CD4-positive, alpha-beta T cell (primary cell): Measurements from ENCODE around the gene FSTL4. TPM values are rescaled to one million over a fixed set of nuclear protein-coding genes. Genes with fewer than 3 reads are reported as not detected.

Experiments
- ATAC-seq: fragments of 200-7000 bp; cut with Tn5 transposase; one replicate; pipeline ENCODE4 v1.10.0; 2022; ENCODE audit warnings: mild to moderate bottlenecking; ENCODE audit not compliant: poor library complexity
- CTCF ChIA-PET: fragments of 350-600 bp; sonication (Branson Sonifier 250); formaldehyde crosslinking; loops from one replicate; lab custom pipeline; 2021; ENCODE audit warnings: antibody characterized with exemption, inconsistent platforms; lab: Charles Lee
- POLR2A ChIA-PET: fragments of 350-600 bp; sonication (Branson Sonifier 250); formaldehyde crosslinking; loops from one replicate; lab custom pipeline; 2021; ENCODE audit warnings: antibody characterized with exemption, inconsistent platforms; lab: Charles Lee
- DNase-seq, 14 experiments: peaks; one replicate each; pipeline ENCODE4 v3.0.0-alpha.2; 2013 to 2020; ENCODE audit warnings: mixed read lengths in 2 of 14
- H3K27ac ChIP-seq, 2 donors: one replicate each; pipeline versions ENCODE4 v1.5.1 to v1.7.0; 2013; ENCODE audit warnings: low read length in 2 of 2, low read depth in 1 of 2, mild to moderate bottlenecking in 1 of 2
- H3K27me3 ChIP-seq, 2 experiments: 1 replicate in 1 of 2; 2 replicates in 1 of 2; pipeline versions ENCODE4 v1.6.1 to v1.7.0; 2013; ENCODE audit warnings: low read length in 2 of 2, control low read depth in 1 of 2, mild to moderate bottlenecking in 1 of 2, moderate library complexity in 1 of 2; ENCODE audit not compliant: insufficient read depth in 2 of 2, control insufficient read depth in 1 of 2
- H3K36me3 ChIP-seq: one replicate; pipeline ENCODE4 v1.6.1; 2013; ENCODE audit warnings: low read length, control low read depth; ENCODE audit not compliant: insufficient read depth
- H3K4me1 ChIP-seq: one replicate; pipeline ENCODE4 v1.6.1; 2013; ENCODE audit warnings: low read length, control low read depth; ENCODE audit not compliant: insufficient read depth
- H3K4me3 ChIP-seq: one replicate; pipeline ENCODE4 v1.5.1; 2013; ENCODE audit warnings: mild to moderate bottlenecking, low read length, moderate library complexity
- H3K9me3 ChIP-seq, 2 experiments: 1 replicate in 1 of 2; 2 replicates in 1 of 2; pipeline versions ENCODE4 v1.6.1 to v1.7.0; 2013; ENCODE audit warnings: low read length in 2 of 2, mild to moderate bottlenecking in 2 of 2, control low read depth in 1 of 2, moderate library complexity in 1 of 2; ENCODE audit not compliant: control insufficient read depth in 1 of 2, insufficient read depth in 1 of 2
- H3K27ac Mint-ChIP-seq: one replicate; pipeline ENCODE4 v1.8.0; 2020; ENCODE audit warnings: mixed read lengths
- H3K27me3 Mint-ChIP-seq: one replicate; pipeline ENCODE4 v1.8.0; 2021; ENCODE audit warnings: mixed read lengths
- H3K36me3 Mint-ChIP-seq: one replicate; pipeline ENCODE4 v1.8.0; 2021; ENCODE audit warnings: low read depth, mixed read lengths
- H3K4me1 Mint-ChIP-seq: one replicate; pipeline ENCODE4 v1.8.0; 2021; ENCODE audit warnings: low read depth, mixed read lengths
- H3K4me3 Mint-ChIP-seq: one replicate; pipeline ENCODE4 v1.8.0; 2020; ENCODE audit warnings: mild to moderate bottlenecking, mixed read lengths
- H3K9me3 Mint-ChIP-seq: one replicate; pipeline ENCODE4 v1.8.0; 2020; ENCODE audit warnings: mixed read lengths
- CTCF ChIP-seq: fragments of 200-600 bp; IDR thresholded peaks from one replicate; pipeline ENCODE4 v1.8.0; 2022; ENCODE audit warnings: antibody characterized with exemption, mild to moderate bottlenecking
- intact Hi-C, 2 experiments: fragments of 100-400 bp; cut with DNase I in 1 of 2; cut with micrococcal nuclease in 1 of 2; formaldehyde crosslinking; loops; one replicate each; pipeline versions ENCODE4 v1.15.1 to v1.9.0; 2023 to 2025; cut with DNase I, micrococcal nuclease
- total RNA-seq, 174 experiments: library from RNA in 2 of 174; stranded (reverse) in 2 of 174; gene quantifications; one replicate each; pipeline ENCODE4 v1.2.3 and lab custom pipeline; 2021 to 2026

FSTL4 gene
- total RNA-seq, 2 experiments from 2014 or later: not detected

GRCh38 chr5:133657036-133657435 lies 44.7 kb upstream of the FSTL4 start:
- Mint-ChIP-seq H3K27ac (no peak overlapping the region), H3K4me1 (no peaks in the 10 kb centered on the region), H3K4me3 (no peak overlapping the region), H3K9me3 (no peaks in the 10 kb centered on the region), H3K27me3 (peaks cover 4% of the 10 kb centered on the region), H3K36me3 (no peaks in the 10 kb centered on the region)
- H3K4me3 ChIP-seq: no peak overlapping the region
- no peak for ATAC-seq
- DNase-seq: no peak
- no peak for TF ChIP-seq CTCF
- no peaks in the 10 kb centered on the region for H3K9me3 ChIP-seq
- CTCF ChIA-PET: no interaction called here
- no peak overlapping the region for H3K27ac ChIP-seq
- H3K36me3 ChIP-seq: no peaks in the 10 kb centered on the region
- POLR2A ChIA-PET: no interaction called here
- intact Hi-C loops: no loop called here
- peaks cover 0 to 5% of the 10 kb centered on the region in 2 experiments for H3K27me3 ChIP-seq
- no peaks in the 10 kb centered on the region for H3K4me1 ChIP-seq

DNA sequence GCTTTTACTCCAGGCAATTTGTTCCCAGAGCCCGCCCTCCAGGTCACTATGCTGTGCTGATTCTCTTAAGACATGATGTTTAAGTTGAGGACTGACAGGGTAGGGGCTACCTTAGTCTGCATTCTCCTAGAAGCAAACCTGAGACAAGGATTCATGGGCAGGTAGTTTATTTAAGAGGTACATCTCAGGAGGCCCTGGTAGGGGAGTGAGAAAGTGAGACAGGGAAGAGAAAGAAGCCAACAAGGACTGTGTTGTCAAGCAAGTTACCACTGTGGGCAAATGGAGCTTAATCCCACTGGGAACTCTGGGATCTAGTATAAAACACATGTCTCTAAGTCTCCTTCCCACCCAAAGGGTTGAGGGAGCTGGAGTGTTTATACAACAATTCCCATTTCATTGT lies 43.6 kb upstream of the FSTL4 start:
- intact Hi-C loops: no loop called here
- ATAC-seq (no peak), DNase-seq (no peak)
- POLR2A ChIA-PET: no interaction called here
- Mint-ChIP-seq H3K4me1 (no peaks in the 10 kb centered on the region), H3K9me3 (no peaks in the 10 kb centered on the region), H3K36me3 (no peaks in the 10 kb centered on the region), H3K27ac (no peak overlapping the region), H3K4me3 (no peak overlapping the region), H3K27me3 (peaks cover 4% of the 10 kb centered on the region)
- no peak for TF ChIP-seq CTCF
- H3K36me3 ChIP-seq: no peaks in the 10 kb centered on the region
- no peak overlapping the region for H3K27ac ChIP-seq
- no peaks in the 10 kb centered on the region for H3K9me3 ChIP-seq
- H3K27me3 ChIP-seq: peaks cover 0 to 5% of the 10 kb centered on the region in 2 experiments
- CTCF ChIA-PET: no interaction called here
- H3K4me1 ChIP-seq: no peaks in the 10 kb centered on the region
- H3K4me3 ChIP-seq: no peak overlapping the region

DNA sequence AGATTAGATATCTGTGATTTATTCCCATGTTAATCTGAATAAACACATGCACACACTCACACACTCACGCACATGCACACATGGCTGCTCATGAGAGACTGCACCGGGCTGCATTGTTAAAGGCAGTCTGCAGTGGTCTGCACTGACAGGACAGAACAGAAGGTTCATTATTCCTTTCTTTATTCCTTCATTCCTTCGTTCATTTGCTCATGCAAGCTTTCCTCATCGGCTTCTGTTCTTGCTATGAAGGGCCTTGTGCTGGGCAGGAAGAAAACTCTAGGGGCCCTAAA lies 41.4 kb upstream of the FSTL4 start:
- Histone ChIP-seq H3K4me3 (no peak overlapping the region), H3K9me3 (no peaks in the 10 kb centered on the region), H3K4me1 (no peaks in the 10 kb centered on the region), H3K36me3 (no peaks in the 10 kb centered on the region), H3K27ac (no peak overlapping the region), H3K27me3 (peaks cover 0 to 5% of the 10 kb centered on the region in 2 experiments)
- H3K27ac Mint-ChIP-seq: no peak overlapping the region
- intact Hi-C loops: no loop called here
- H3K4me1 Mint-ChIP-seq: no peaks in the 10 kb centered on the region
- DNase-seq (no peak), ATAC-seq (no peak)
- no peaks in the 10 kb centered on the region for H3K36me3 Mint-ChIP-seq
- peaks cover 4% of the 10 kb centered on the region for H3K27me3 Mint-ChIP-seq
- H3K4me3 Mint-ChIP-seq: no peak overlapping the region
- no peak for TF ChIP-seq CTCF
- POLR2A ChIA-PET: no interaction called here
- no peaks in the 10 kb centered on the region for H3K9me3 Mint-ChIP-seq
- CTCF ChIA-PET: no interaction called here
